ENCODE data around the gene ALDH18A1. TPM values are rescaled to one million over a fixed set of nuclear protein-coding genes. Genes with fewer than 3 reads are reported as not detected.

ALDH18A1 gene
- total RNA-seq, 1 donor from 2014 or later = 19.8 TPM

DNA sequence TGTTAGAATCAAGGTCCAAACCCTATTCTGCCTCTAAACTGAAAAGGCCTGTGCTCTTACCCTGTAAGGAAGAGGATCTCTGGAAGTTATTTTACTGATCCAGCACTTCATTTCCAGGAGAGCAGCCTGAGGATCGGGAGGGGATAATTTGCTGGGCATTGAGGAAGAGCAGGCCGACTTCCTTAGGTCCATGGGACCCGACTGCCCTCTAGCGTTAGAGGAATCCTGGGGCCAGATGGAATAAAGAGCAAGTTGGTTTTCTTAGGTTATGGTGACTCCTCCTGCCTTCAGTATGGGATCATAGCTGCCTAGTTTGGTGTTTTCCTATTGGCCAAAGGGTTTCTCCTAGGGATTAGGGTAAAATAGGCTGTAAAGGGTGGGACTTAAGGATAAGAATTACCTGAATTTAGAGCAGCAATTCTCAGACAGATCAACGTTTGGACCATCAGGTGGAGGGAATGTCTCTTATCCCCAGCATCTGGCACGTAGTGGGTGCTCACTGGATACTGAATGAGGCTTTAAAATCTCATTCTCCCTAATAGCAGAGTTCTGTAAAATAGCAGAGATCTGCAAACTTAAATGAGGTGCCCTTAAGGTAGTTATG lies 55.3 kb downstream of the ALDH18A1 start:
- intact Hi-C loops (cut with DNase I) = loop anchor here (1.0 to 10.0 kb wide), 5 partner anchors 39 to 356 kb away; partner anchors contain the start of gene SORBS1
- peak; percentile 86 for DNase-seq (ENCODE audit: low spot score)

DNA sequence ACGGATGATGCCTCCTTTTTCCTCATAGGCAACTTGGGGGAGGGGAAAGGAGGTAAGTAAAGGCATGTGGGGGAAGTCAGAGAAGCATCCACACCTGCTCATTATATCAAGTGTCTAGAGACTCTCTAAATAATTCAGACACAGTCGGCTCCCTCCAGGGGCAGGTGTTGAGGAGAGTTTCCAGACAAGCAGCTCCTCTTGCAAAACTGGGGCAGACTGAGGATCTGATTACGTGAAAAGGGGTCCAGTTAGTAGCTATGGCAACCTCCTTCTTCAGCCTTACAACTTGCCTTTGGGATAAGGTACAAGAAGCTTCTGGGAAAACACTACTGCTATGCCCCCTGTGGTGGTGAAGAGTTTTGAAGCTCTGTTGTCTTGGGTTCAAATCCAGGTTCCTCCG lies 56.4 kb downstream of the ALDH18A1 start:
- intact Hi-C loops (cut with DNase I) = loop anchor here (5.0 to 10.0 kb wide), 3 partner anchors 38 to 355 kb away; partner anchors contain the start of gene SORBS1
- DNase-seq (ENCODE audit: low spot score) = no peak

DNA sequence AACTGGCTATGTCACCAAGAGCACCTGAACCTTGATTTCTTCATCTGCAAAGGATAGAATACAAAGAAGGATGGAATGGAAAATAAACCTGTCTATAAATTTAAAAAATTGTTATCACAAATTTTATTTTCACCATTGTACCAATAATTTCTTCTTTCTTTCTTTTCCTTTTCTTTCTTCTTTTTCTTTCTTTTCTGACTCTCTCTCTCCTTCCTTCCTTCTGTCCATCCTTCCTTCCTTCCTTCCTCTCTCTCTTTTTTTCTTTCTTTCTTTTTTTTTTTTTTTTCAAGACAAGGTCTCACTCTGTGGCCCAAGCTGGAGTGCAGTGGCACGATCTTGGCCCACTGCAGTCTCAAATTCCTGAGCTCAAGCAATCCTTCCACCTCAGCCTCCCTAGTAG lies 58.7 kb downstream of the ALDH18A1 start:
- DNase-seq (ENCODE audit: low spot score) = no peak
- intact Hi-C loops (cut with DNase I) = no loop called here

DNA sequence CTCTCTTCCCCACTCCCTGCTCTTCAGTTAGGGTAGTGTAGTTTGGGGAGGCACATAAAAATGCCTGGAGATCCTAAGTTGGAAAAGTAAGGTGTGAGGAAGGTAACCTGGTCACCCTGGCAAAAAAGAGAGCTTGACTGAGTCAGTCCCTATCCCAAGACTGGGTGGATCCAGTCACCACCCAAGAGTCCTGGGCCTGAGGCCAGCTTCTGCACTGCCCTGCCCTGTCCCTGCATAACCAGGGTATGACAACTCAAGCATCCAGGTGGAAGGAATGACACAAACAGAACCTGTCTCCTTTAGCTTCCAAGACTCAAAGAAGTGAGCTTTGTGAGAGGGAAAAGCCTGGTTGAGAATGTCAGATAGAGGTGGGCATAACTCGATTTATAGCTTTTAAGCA lies 68.5 kb downstream of the ALDH18A1 start:
- no peak for DNase-seq (ENCODE audit: low spot score)
- intact Hi-C loops (cut with DNase I) = no loop called here

DNA sequence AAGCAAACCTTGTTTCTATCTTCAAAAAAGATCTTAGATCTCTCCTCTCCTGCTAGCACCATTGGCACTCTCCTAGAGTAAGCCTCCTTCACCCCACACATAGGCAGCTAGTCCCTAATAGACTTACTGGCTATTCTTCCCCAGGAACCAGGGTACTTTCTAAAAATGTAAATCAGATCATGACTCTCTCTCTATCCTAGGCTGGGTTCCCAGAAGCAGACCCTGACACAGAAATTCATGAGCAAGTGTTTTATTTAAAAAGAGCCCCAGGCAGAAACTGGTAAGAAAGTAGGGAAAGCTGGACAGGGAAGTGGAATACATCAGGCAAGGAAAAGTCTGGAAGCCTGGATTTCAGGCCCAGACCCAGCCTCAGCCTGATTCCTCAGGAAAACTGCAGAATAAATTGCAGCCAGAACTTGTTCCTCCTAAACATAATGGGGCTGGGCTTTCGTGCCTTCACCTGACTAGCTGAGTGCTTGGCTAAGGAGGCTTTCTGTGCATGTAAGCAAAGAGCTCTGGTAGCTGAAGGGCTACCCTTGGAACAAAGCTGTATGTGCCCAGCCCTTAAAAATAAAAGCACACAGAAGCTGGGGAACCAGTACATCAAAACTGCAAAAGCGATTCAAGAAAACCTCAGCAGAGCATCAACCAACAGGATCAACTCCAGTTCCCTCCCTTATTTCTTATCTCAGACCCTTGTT lies 76.5 kb downstream of the ALDH18A1 start:
- intact Hi-C loops (cut with DNase I) = no loop called here
- no peak for DNase-seq (ENCODE audit: low spot score)

DNA sequence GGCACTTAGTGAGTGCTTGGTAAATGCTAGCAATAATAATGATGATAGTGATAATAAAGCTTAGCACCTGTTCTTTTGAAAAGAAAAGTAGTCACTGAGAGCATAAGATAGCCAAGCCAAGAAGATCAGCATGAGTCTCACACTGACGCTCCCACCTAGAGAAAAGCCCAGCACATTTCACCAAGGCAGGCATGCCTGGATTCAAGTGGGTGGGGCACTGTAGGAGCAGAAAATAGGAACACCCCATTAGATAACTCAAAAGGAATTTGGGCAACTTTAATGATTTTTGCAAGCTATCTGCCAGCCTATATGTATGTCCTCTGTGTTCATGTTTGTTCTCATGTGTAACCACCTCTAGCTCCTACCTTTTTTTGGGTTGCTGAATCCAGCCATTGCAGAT lies 77.2 kb downstream of the ALDH18A1 start:
- intact Hi-C loops (cut with DNase I) = no loop called here
- no peak for DNase-seq (ENCODE audit: low spot score)

DNA sequence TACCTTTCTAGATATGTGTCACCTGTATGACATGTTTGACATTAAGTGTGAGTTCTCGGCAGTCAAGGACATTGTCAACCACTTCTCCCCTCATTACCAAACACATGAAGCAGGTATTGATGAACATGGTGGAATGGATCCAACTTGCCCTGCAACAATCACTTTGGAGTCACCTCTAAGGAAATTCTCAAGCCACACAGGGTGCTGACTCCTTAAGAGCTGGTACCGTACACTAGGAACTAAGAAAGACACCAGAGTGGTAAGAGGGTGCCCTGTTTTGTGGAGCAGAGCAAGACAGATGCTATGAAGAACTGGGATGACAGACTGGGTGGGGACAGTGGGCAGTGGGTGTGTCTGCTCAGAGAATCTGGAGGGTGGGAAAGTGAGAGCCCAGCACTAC lies 77.9 kb downstream of the ALDH18A1 start:
- intact Hi-C loops (cut with DNase I) = no loop called here
- no peak for DNase-seq (ENCODE audit: low spot score)

DNA sequence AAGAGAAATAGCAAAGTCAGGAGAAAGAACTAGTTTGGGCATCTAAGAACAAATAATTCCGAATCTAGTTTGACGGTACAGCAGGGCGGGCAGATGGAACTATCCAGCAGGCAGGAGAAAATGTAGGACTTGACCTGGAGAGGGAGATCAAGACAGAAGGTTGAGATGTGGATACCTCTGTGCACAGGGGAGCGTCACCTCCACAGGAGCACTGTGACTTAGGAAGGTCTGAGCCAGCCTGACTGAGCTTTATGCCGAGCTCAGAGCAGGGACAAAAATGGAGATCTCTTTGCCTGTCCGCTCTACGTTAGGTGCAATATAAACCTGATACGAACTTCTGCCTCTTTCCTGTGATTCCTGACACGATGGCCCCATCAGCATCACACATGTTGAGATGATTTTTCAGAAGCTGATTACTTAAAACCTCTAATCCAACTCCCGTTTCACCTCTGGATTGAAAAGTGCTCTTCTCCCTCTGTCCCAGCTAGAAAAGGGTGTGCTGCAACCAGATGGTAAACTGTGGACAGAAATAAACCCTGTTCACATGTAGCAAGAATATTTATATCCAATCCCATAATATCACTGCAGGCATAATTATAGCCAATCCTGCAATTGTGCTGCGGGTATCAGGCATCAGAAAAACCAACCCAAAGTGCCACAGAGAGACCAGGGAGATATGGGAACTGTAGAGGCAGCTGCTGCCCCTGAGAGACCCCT lies 81.7 kb downstream of the ALDH18A1 start:
- intact Hi-C loops (cut with DNase I) = no loop called here
- no peak for DNase-seq (ENCODE audit: low spot score)

DNA sequence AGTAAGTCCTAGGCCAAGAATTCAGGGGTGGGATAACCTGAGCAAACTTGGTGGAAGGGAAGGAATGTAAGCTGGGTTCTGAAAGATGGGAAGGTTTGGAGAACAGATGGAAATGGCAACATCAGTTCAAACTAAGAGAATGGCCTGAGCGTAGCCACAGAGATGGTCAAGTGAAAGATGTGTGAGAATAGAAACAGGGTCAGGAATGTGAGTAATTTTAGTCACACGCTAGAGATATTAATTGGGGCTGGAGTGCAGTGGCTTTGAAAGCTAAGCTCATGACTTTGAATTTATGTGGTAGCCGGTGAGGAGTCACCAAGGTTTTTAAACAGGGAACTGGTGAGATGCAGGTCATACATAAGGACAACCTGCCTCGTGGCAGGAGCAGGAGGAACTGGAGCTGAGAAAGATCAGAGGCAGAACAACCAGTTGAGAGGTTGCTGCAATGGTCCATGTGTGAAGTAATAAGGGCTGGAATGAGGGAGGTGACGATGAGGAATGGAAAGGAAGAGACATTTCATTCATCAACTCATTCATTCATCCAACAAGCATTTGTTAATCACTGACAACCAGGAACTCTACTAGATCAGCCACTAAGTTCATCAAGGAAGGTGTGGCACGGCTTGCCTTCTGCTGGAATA lies 82.4 kb downstream of the ALDH18A1 start:
- intact Hi-C loops (cut with DNase I) = no loop called here

DNA sequence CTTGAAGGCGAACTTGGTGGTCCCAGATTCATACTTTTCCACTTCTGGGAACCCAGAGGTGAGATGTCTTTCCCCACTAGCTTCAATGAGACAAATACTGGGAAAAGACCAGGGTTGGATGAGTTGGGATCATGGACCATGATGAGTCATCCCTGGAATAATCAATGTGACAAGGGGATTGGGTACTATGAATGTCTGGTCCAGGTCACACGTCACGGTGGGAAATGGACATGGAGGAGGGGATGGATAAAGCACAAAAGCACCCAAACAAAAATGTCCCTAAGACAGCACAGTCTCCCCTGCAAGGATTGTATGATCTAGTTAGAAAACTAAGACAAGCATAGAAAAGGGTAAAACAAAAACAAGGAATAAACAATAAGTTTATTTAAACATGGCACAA lies 83.0 kb downstream of the ALDH18A1 start:
- DNase-seq (ENCODE audit: low spot score) = no peak
- intact Hi-C loops (cut with DNase I) = no loop called here

More for the DNA sequence above, 82.4 kb downstream of the ALDH18A1 start:
- DNase-seq (ENCODE audit: low spot score) = no peak

DNA sequence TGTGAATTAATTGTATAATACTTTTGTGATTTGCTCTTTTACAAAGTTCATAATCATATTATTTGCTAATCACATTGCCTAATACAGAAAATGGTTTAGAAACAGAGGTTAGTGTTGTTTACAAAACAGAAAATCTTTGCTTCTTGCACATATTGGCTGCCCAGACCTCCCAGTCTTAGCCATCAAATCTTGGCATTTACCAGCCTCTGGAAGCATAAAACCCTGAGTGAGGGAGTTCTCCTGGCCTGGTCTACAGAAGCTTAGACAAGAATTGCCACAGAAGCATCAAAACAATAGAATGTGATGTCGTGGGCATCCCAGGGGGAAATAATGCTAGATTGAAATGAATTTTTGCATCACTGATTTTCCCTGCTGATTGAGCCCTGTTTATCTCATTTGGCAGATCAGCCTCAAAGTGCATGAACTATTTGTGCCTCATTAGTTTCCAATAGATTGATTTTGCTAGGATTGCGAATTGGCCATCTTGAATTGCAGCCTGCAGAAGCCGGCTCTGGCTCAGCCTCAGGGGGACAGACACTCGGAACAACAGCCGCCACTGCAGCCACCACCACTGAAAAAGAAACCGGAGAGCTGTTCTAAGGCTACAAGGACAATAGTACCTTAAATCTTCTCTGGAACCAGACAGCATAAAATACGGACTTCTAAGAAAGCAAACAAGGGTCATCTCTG lies 84.2 kb downstream of the ALDH18A1 start:
- DNase-seq (ENCODE audit: low spot score) = no peak
- intact Hi-C loops (cut with DNase I) = no loop called here

DNA sequence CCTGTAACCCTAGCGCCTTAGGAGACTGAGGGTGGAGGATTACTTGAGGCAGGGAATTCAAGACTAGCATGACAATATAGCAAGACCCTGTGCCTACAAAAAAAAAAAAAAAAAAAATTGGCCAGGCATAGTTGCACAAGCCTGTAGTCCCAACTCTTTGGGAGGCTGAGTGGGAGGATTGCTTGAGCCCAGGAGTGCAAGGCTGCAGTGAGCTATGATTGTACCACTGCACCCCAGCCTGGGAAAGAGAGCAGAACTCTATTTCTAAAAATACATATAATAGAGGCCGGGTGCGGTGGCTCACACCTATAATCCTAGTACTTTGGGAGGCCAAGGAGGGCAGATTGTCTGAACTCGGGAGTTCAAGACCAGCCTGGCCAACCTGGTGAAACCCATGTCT lies 85.1 kb downstream of the ALDH18A1 start:
- intact Hi-C loops (cut with DNase I) = no loop called here
- no peak for DNase-seq (ENCODE audit: low spot score)

DNA sequence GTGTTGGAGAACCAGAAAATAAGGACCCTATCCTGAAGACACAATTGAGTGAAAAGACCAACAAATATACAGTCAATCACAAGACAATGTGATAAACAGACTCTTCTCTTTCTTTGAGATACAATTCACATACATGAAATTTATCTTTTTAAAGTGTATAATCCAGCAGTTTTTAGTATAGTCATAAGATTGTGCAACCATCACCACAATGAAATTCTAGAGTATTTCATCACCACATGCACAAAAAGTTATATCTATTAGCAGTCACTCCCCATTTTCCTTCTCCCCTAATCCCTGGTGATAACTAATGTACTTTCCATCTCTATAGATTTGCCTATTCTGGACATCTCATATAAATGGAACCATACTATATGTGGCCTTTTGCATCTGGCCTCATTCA lies 87.1 kb downstream of the ALDH18A1 start:
- no peak for DNase-seq (ENCODE audit: low spot score)
- intact Hi-C loops (cut with DNase I) = no loop called here

DNA sequence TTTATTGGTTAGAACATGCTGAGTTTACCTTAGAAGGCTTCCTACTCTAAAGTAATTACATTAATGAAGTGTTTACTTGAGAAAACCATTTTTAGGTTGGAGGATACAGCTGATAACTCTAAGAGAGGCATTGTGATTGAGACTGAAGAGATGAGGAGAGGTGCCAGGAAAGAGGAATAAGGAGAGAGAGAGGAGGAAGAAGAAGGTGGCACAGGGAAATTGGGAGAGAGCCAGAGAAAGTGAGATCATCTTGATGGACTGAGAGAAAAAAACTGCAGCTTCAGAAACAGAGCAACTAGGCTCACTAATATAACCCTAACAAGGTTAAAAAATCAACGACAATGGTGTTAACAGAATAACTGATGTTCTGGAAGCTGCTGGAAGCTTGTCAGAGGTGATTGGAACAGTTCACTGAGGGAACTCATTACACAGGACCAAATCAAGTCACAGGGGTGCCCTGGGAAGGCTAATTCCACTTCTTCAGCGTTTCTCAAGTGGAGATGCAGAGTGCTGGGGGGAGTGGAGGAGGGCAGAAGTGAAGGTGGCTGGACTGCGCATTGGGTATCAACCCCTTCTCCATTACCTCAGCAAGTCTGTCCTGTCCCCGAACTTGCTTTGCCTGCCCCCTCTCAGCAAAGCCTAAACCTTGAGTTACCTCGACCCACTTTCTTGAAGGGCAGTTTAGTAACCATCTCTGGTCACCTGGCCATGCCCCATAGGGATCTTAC lies 88.4 kb downstream of the ALDH18A1 start:
- intact Hi-C loops (cut with DNase I) = no loop called here
- DNase-seq (ENCODE audit: low spot score) = no peak

DNA sequence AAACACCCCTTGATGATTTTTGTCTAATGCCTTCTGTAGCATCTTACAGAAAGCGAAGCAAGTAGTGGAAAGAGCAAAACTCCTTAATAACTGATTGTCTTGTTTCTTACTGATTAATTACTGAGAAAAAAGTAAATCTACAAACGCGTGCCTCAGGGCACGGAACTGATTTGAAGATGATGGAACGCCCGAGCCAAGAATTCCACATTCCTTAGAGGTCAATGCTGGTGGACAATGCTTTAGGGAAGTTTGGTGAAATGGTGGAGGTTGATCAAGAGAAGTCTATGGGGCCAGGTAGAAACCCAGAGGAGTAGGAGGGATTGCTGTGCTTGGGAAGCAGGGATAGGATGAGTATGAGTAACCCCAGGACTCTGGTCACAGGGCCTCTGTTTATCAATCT lies 90.4 kb downstream of the ALDH18A1 start:
- intact Hi-C loops (cut with DNase I) = no loop called here
- DNase-seq (ENCODE audit: low spot score) = no peak

DNA sequence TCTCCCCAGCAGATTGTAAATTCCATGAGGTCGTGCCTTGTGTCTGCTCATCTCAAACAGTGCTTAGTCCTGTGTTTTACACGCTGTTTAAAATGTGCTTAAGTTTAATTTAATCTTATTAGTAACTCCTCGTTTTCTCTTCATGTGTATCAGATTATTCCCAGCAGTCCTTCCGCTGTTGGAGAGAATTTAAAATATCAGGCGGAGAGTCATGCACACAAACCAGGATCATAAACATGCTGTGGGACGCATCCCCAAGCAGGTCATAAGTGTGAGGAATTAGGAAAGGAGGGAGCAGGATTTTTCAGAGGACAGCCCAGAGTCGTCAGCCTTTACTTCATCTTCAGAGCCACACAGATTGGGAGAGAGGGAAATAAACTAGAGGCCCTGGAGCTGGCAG lies 91.2 kb downstream of the ALDH18A1 start:
- intact Hi-C loops (cut with DNase I) = no loop called here
- DNase-seq (ENCODE audit: low spot score) = no peak

DNA sequence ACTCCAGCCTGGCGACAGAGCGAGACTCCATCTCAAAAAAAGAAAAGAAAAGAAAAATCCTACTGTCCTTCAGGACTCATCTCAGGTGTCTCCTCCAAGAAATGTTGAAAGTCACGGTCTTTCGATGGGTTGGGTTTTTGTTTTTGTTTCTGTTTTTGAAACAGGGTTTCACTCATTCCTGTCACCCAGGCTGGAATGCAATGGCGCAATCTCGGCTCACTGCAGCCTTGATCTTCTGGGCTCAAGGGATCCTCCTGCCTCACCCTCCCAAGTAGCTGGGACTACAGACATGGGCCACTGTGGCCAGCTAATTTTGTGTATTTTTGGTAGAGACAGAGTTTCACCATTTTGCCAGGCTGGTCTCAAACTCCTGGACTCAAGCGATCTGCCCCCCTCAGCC lies 92.2 kb downstream of the ALDH18A1 start:
- intact Hi-C loops (cut with DNase I) = loop anchor here (5.0 kb wide), 1 partner anchor 38 kb away; no protein-coding TSS in a partner anchor
- no peak for DNase-seq (ENCODE audit: low spot score)

DNA sequence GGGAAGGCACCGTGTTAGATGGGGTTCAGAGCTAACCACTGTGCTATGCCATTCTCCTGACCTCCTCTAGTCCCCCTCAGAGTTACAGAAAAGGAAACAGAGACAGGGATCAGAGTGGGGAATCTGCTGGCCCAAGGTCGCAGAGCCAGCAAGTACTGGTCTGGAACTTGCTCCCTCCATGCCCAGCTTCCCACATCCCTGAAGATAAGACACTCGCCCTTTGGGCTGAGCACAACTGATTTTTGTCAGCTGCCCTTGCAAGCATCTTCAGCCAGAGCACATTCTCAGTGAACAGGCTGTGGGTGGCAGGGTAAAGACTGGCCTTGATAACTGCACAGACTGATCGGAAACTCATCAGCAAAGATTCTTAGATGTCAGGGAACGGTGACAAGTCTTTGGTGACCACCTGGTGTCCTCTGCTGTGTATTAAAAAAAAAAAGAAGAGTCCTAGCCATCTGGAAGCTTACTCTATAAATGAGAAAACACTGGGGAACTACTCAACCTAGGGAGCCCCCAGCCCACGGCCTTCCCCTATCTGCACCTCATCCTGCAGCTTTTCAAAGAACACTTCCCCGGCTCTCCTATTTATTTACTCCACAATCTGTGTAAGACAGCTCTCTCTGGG lies 94.1 kb downstream of the ALDH18A1 start:
- intact Hi-C loops (cut with DNase I) = loop anchor here (5.0 kb wide), 1 partner anchor 40 kb away; no protein-coding TSS in a partner anchor
- no peak for DNase-seq (ENCODE audit: low spot score)

DNA sequence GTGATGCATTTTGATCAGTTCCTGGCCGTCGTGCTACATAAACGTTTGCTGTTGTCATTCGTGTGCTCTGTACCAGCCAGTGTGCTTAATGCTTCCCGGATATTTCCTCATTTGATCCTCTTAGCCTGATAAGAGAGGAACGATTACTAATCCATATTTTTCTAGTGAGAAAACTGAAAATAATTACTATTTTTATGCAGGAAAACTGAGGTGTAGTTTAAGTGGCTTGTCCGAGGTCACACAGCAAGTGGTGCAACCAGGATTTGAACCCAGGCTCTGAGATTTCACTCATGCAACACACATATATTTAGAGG lies 94.7 kb downstream of the ALDH18A1 start:
- intact Hi-C loops (cut with DNase I) = loop anchor here (2.0 to 5.0 kb wide), 3 partner anchors 40 to 117 kb away; no protein-coding TSS in a partner anchor
- no peak for DNase-seq (ENCODE audit: low spot score)
